H9 (cell line): ENCODE measurements around the gene PAK1. TPM values are rescaled to one million over a fixed set of nuclear protein-coding genes. Genes with fewer than 3 reads are reported as not detected.

Experiments used
- DNase-seq: peaks from one replicate; pipeline ENCODE4 v3.0.0-alpha.2; 2017
- H2AFZ ChIP-seq: one replicate; pipeline ENCODE4 v1.6.1; 2013; ENCODE audit warnings: mild to moderate bottlenecking, low read length, control low read depth, moderate library complexity
- H2AK5ac ChIP-seq: 2 replicates; pipeline ENCODE4 v1.6.1; 2013; ENCODE audit warnings: low read length, control low read depth, mixed read lengths; ENCODE audit not compliant: insufficient read length
- H2BK120ac ChIP-seq: one replicate; pipeline ENCODE4 v1.6.1; 2013; ENCODE audit warnings: low read depth, mild to moderate bottlenecking, low read length, control low read depth, inconsistent platforms; ENCODE audit not compliant: poor library complexity, severe bottlenecking
- H2BK12ac ChIP-seq: 2 replicates; pipeline ENCODE4 v1.6.1; 2013; ENCODE audit warnings: low read length, control low read depth, mixed read lengths, low read depth; ENCODE audit not compliant: insufficient read length
- H2BK15ac ChIP-seq: 2 replicates; pipeline ENCODE4 v1.6.1; 2013; ENCODE audit warnings: low read depth, low read length, control low read depth
- H2BK20ac ChIP-seq: one replicate; pipeline ENCODE4 v1.6.1; 2013; ENCODE audit warnings: low read depth, mild to moderate bottlenecking, low read length, control low read depth, inconsistent platforms; ENCODE audit not compliant: poor library complexity, severe bottlenecking
- H2BK5ac ChIP-seq: 2 replicates; pipeline ENCODE4 v1.6.1; 2013; ENCODE audit warnings: low read length, control low read depth, mixed read lengths; ENCODE audit not compliant: insufficient read length
- H3K14ac ChIP-seq: 2 replicates; pipeline ENCODE4 v1.6.1; 2013; ENCODE audit warnings: low read length, control low read depth; ENCODE audit not compliant: insufficient read depth
- H3K18ac ChIP-seq: 2 replicates; pipeline ENCODE4 v1.6.1; 2013; ENCODE audit warnings: low read depth, mild to moderate bottlenecking, mixed read lengths, low read length, control low read depth; ENCODE audit not compliant: insufficient read length
- H3K23ac ChIP-seq: 2 replicates; pipeline ENCODE4 v1.6.1; 2013; ENCODE audit warnings: low read length, control low read depth, mixed read lengths, low read depth; ENCODE audit not compliant: insufficient read length
- H3K23me2 ChIP-seq: 2 replicates; pipeline ENCODE4 v1.6.1; 2013; ENCODE audit warnings: low read depth, mild to moderate bottlenecking, mixed read lengths, low read length, control low read depth; ENCODE audit not compliant: insufficient read length, poor library complexity, severe bottlenecking
- H3K27ac ChIP-seq: 2 replicates; pipeline ENCODE4 v1.5.1; 2013; ENCODE audit warnings: low read length, control low read depth, mixed read lengths, low read depth; ENCODE audit not compliant: insufficient read length
- H3K27me3 ChIP-seq: 2 replicates; pipeline ENCODE4 v1.6.1; 2013; ENCODE audit warnings: low read length, control low read depth, inconsistent platforms; ENCODE audit not compliant: insufficient read depth
- H3K4ac ChIP-seq: 2 replicates; pipeline ENCODE4 v1.6.1; 2013; ENCODE audit warnings: low read depth, mild to moderate bottlenecking, control low read depth, inconsistent platforms, low read length, moderate library complexity
- H3K4me1 ChIP-seq: 2 replicates; pipeline ENCODE4 v1.6.1; 2013; ENCODE audit warnings: low read length, control low read depth, inconsistent platforms; ENCODE audit not compliant: insufficient read depth
- H3K4me2 ChIP-seq: 2 replicates; pipeline ENCODE4 v1.6.1; 2013; ENCODE audit warnings: low read length, control low read depth, mixed read lengths; ENCODE audit not compliant: insufficient read length, insufficient read depth
- H3K56ac ChIP-seq: 2 replicates; pipeline ENCODE4 v1.6.1; 2013; ENCODE audit warnings: low read depth, mild to moderate bottlenecking, mixed read lengths, low read length, control low read depth; ENCODE audit not compliant: insufficient read length
- H3K79me1 ChIP-seq: 2 replicates; pipeline ENCODE4 v1.6.1; 2013; ENCODE audit warnings: low read depth, mild to moderate bottlenecking, moderate library complexity, low read length, control low read depth, inconsistent platforms; ENCODE audit not compliant: insufficient read depth, poor library complexity, severe bottlenecking
- H3K79me2 ChIP-seq: 2 replicates; pipeline ENCODE4 v1.6.1; 2013; ENCODE audit warnings: low read length, control low read depth, inconsistent platforms; ENCODE audit not compliant: insufficient read depth
- H3K9ac ChIP-seq: 2 replicates; pipeline ENCODE4 v1.6.1; 2013; ENCODE audit warnings: low read length, control low read depth, mixed read lengths; ENCODE audit not compliant: insufficient read length; ENCODE audit errors: extremely low read depth
- H3K9me3 ChIP-seq: one replicate; pipeline ENCODE4 v1.6.1; 2013; ENCODE audit warnings: low read depth, low read length, inconsistent platforms; ENCODE audit not compliant: control insufficient read depth
- H3T11ph ChIP-seq: one replicate; pipeline ENCODE4 v1.6.1; 2013; ENCODE audit warnings: mild to moderate bottlenecking, low read length, control low read depth, inconsistent platforms
- H4K20me1 ChIP-seq: one replicate; pipeline ENCODE4 v1.6.1; 2013; ENCODE audit not compliant: control insufficient read depth, insufficient read length, insufficient read depth
- H4K5ac ChIP-seq: 2 replicates; pipeline ENCODE4 v1.6.1; 2013; ENCODE audit warnings: low read depth, mild to moderate bottlenecking, mixed read lengths, low read length, control low read depth; ENCODE audit not compliant: insufficient read length
- H4K8ac ChIP-seq: replicated peaks from 2 replicates; pipeline ENCODE4 v1.6.1; 2013; ENCODE audit warnings: low read length, control low read depth, mixed read lengths, low read depth; ENCODE audit not compliant: insufficient read length
- H4K91ac ChIP-seq: 2 replicates; pipeline ENCODE4 v1.6.1; 2013; ENCODE audit warnings: low read depth, mild to moderate bottlenecking, moderate library complexity, mixed read lengths, low read length, control low read depth; ENCODE audit not compliant: insufficient read length
- H3K27ac Mint-ChIP-seq, 3 experiments: 2 replicates in 2 of 3; 3 replicates in 1 of 3; pipeline ENCODE4 v1.8.0; 2020 to 2021; ENCODE audit warnings: mixed read lengths in 3 of 3, mild to moderate bottlenecking in 1 of 3, moderate library complexity in 1 of 3
- H3K27me3 Mint-ChIP-seq: 2 replicates; pipeline ENCODE4 v1.8.0; 2021; ENCODE audit warnings: low read depth, mild to moderate bottlenecking, moderate library complexity, mixed read lengths
- H3K36me3 Mint-ChIP-seq, 3 experiments: 2 replicates in 2 of 3; 3 replicates in 1 of 3; pipeline ENCODE4 v1.8.0; 2020 to 2021; ENCODE audit warnings: low read depth in 3 of 3, mixed read lengths in 3 of 3; ENCODE audit not compliant: insufficient read depth in 1 of 3
- H3K4me1 Mint-ChIP-seq, 2 experiments: 2 replicates each; pipeline ENCODE4 v1.8.0; 2020; ENCODE audit warnings: mixed read lengths in 2 of 2
- H3K4me3 Mint-ChIP-seq, 2 experiments: 2 replicates in 1 of 2; 3 replicates in 1 of 2; pipeline ENCODE4 v1.8.0; 2020 to 2021; ENCODE audit warnings: mild to moderate bottlenecking in 2 of 2, mixed read lengths in 2 of 2, moderate library complexity in 1 of 2
- H3K9me3 Mint-ChIP-seq, 2 experiments: 2 replicates in 1 of 2; 3 replicates in 1 of 2; pipeline ENCODE4 v1.8.0; 2020; ENCODE audit warnings: mild to moderate bottlenecking in 2 of 2, mixed read lengths in 2 of 2, moderate library complexity in 1 of 2
- CTCF ChIP-seq: fragments of 200-600 bp; sonication (generic); conservative IDR thresholded peaks from 3 replicates; pipeline ENCODE4 v1.8.0; 2021; ENCODE audit warnings: antibody characterized with exemption, mild to moderate bottlenecking
- WGBS: extraction: QIAGEN DNeasy Blood & Tissue Kit; methylation state at CpG from one replicate; pipeline ENCODE4 v1.1.7; 2013; ENCODE audit warnings: missing lambda C conversion rate, low lambda C conversion rate, mixed read lengths; ENCODE audit not compliant: insufficient read length; ENCODE audit errors: extremely low coverage; 5-methylcytosine and 5-hydroxymethylcytosine counted together
- total RNA-seq: library from RNA; stranded (reverse); gene quantifications from 2 replicates; pipeline ENCODE4 v1.2.1, GENCODE V29; 2021

The PAK1 gene
- total RNA-seq, 1 experiment from 2014 or later = 122 TPM

GRCh38 chr11:77454867-77455655, 18.8 kb downstream of the PAK1 start:
- no peak overlapping the region for H4K5ac ChIP-seq
- H2BK20ac ChIP-seq = no peak overlapping the region
- H3K9ac ChIP-seq = no peak overlapping the region
- H3K36me3 Mint-ChIP-seq = peaks cover 3 to 9% (median 7%) of the 10 kb centered on the region in 3 experiments; a peak in 5 of 7 replicates
- H3K4me1 ChIP-seq = peaks cover 16% of the 10 kb centered on the region; the same call in 1 of the 2 replicates
- H3K4me1 Mint-ChIP-seq = peaks cover 68 to 73% of the 10 kb centered on the region in 2 experiments
- no peaks in the 10 kb centered on the region for H3K27me3 Mint-ChIP-seq
- no peaks in the 10 kb centered on the region for H3K23me2 ChIP-seq
- H3K14ac ChIP-seq = no peak overlapping the region
- no peak overlapping the region for H3T11ph ChIP-seq
- H4K20me1 ChIP-seq = no peaks in the 10 kb centered on the region
- no peak overlapping the region for H4K91ac ChIP-seq
- no peak overlapping the region for H2BK5ac ChIP-seq
- no peaks in the 10 kb centered on the region for H3K27me3 ChIP-seq
- H3K23ac ChIP-seq = no peak overlapping the region
- no peaks in the 10 kb centered on the region for H3K79me1 ChIP-seq
- no peak overlapping the region for H2BK15ac ChIP-seq
- H2BK12ac ChIP-seq = no peak overlapping the region
- no peak for TF ChIP-seq CTCF
- peak overlapping the region in 2 of 3 experiments; percentile 47 to 80; a peak in 4 of 7 replicates for H3K27ac Mint-ChIP-seq
- no CpG with 5 or more reads among the region's 4 CpGs for WGBS
- no peak overlapping the region for H3K4me3 Mint-ChIP-seq
- no peak overlapping the region for H4K8ac ChIP-seq
- no peak overlapping the region for H2AK5ac ChIP-seq
- no peaks in the 10 kb centered on the region for H3K9me3 ChIP-seq
- H3K27ac ChIP-seq = peak overlapping the region; percentile 79
- peaks cover 19% of the 10 kb centered on the region; the same call in 1 of the 2 replicates for H3K79me2 ChIP-seq
- no peak overlapping the region for H3K4ac ChIP-seq
- peak overlapping the region; percentile 39 for H3K4me2 ChIP-seq
- H3K56ac ChIP-seq = no peak overlapping the region
- H3K9me3 Mint-ChIP-seq = no peaks in the 10 kb centered on the region
- H2AFZ ChIP-seq = no peak overlapping the region
- no peak overlapping the region for H2BK120ac ChIP-seq
- no peak for DNase-seq
- no peak overlapping the region for H3K18ac ChIP-seq
